KG1 (cell line): ENCODE measurements around the gene TRPV5.

Experiments used
- DNase-seq: peaks from one replicate; lab custom pipeline; 2025; lab: John Stamatoyannopoulos, UW

The TRPV5 gene

GRCh38 chr7:142940966-142941535 lies 7.5 kb upstream of the TRPV5 start:
- no peak for DNase-seq

DNA sequence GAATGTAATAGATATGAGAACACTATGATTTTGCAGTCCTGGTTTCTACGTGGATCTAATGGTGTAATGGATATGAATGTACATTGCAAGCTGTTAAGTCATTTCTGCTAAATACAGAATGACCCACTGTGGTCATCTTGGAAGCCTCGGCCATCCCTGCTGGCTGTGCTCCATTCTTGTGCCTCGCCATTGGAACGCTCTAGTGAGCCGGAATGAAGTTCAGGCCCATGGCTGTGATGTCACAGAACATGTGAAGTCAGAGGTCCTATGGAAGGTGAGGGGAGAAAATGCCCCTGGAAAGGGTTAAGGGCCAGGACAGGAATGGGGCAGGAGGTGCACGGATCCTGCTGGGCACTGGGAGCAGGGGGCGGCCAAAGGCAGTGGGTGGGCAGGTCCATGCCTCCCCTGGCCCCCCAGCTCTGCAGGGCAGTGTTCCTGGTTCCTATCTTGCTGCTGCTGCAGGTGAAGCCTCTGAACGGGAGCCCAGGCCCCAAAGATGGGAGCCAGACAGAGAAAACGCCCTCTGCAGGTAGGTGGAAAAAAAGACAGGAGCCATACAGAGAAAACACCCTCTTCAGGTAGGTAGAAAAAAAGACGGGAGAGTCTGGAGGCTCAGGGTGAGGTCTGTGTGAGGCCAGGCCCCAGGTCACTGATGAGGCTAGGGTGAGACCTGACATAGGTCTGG lies 5.8 kb upstream of the TRPV5 start, which contains the start of gene LLCFC1:
Gene LLCFC1 (plus strand): TSS at position 259 of the 685 bp plus-strand sequence. CDS start 138 bp downstream, at position 397.
- DNase-seq: no peak

DNA sequence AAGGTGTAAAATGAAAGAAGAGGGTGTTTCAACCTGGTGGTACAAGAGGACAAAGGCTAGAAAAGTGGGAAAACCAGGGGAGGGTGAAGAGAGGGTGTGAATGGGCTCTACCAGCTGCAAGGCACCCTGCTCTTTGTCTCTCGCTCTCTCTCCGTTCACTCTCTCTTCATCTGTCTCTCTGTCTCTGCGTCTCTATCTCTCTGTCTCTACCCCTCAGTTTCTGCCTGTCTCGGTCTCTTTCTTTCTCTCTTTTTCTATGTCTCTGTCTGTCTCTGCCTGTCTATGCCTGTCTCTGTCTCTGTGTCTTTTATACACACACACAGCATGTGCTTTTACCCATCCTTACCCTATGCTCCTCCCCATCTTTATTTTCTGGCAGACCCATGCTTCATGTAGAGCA lies 5.1 kb upstream of the TRPV5 start:
- DNase-seq: no peak

- no peak for DNase-seq
Measured at GRCh38 chr7:142935941-142936565, 2.5 kb upstream of the TRPV5 start.

DNA sequence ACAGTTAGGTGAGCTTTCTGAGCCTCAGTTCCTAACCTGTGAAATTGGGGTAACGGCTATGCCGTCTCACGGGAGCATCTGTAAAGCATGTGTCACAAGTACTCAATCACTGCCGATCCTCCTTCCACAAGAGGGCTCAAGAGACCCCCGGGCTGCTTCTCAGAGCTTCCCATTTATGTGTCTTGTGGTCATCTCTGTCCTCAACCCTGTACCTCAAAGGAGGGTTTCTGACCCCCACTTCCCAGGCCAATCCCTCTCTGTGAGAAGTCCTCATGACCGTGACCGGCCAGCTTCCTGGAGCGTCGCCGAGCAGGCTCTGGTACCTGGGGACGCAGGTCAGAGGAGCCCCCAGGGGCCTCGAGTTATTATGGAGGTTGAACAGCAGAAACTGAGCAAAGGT lies 510 bp upstream of the TRPV5 start:
- DNase-seq: no peak

GRCh38 chr7:142933092-142933475 lies 462 bp downstream of the TRPV5 start:
- no peak for DNase-seq

DNA sequence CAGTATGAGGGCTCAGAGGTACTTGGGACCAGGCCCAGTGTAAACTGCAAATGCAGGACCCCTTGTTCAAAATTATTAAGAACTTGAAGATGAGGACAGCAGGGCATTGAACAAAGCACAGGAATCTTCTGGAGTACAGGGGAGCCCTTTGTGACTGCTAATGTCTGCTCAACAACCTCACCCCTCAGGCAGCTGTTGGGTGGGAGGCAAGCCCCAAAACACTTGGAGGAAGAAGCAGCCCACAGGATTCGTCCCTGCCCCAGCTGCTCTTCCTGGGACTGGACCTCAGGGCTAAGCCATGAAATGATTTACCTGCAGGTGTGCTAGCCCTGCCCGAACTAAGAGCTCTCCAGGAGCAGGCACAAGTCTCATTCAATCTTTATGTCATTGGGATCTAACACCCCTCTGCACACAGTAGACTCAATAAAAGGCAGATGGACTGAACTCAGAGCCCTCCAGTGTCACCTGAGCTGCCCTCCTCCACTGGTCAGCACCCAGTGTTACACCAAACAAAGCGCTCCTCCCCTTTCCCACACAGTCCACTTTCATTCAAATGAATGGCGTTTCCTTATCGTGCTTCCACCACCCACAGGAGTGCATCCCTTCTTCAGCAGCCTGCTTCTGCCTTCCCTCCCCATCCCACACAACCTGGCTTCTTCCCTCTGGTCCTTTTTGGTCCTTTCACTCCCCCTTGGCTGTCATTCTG lies 1.0 kb downstream of the TRPV5 start:
- DNase-seq: no peak

DNA sequence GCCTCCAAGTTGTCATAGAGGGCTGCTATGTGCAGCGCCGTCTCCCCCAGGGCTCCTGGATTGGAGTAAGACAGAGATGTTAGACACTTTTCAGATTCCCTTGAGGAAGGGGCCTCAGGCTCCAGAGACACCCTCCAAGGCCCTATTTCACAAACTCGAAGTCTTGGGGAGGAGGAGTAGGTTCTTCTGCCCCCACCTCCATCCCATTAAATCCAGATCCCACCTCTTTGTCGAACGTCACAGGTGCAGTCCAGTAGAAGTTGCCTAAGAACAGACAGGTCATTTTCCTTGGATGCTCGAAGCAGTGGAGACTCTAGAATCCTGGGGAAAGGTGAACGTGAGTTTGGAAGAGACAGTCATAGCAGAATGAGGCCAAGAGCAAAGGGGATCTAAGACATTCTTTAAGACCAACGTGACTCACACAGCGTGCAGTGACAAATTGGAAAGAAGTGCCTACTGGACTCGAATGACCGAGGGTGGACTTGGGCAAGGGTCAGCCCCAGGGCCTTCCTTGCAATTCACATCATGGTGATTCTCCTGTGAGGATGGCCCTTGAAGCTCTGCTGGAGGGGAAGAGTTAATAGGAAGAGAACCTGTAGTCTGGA lies 3.3 kb downstream of the TRPV5 start:
- DNase-seq: no peak

DNA sequence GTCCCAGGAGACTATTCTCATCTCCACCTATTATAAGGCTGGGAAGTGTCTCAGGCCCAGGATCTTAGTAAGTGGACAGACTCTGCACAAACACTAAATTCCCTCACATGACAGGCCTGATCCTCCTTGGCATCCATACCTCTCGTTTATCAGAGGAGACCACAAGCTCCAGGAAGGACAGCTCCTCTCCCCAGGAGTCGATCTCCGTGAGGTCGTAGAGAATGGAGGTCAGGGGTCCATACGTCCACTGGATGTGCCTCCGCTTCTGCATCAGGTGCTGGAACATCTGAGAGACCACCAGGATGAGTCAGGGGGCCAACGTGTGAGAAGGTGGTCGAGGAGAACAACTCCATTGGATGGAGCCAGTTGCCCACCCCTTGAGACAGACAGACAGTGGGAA lies 5.6 kb downstream of the TRPV5 start:
- DNase-seq: no peak

DNA sequence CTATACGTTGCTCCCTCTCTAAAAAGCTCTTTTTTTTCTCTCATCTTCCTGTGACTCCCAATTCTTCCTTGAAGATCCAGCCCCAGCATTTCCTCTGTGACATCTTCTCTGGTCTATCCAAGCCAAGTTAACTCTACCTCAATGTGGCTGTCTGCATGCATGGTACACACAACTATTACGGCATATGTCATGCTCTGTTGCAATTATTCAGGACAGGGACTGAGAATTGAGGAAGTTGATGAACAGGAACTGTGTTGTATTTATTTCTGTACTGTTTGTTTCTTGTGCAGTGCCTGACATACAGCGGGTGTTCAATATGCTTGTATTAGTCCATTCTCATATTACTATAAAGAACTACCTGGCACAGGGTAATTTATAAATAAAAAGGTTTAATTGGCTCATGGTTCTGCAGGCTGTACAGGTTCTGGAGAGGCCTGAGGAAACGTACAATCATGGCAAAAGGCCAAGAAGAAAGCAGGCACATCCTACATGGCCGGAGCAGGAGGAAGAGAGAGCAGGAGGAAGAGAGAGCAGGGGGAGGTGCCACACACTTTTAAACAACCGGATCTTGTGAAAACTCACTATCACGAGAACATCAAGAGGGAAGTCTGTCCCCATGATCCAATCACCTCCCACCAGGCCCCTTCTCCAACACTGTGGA lies 6.3 kb downstream of the TRPV5 start:
- no peak for DNase-seq

- DNase-seq: no peak
Measured at GRCh38 chr7:142925413-142925812, 8.1 kb downstream of the TRPV5 start.

- DNase-seq: no peak
Measured at GRCh38 chr7:142923391-142923790, 10.2 kb downstream of the TRPV5 start.

- DNase-seq: no peak
Measured at GRCh38 chr7:142919656-142920055, 13.9 kb downstream of the TRPV5 start.

DNA sequence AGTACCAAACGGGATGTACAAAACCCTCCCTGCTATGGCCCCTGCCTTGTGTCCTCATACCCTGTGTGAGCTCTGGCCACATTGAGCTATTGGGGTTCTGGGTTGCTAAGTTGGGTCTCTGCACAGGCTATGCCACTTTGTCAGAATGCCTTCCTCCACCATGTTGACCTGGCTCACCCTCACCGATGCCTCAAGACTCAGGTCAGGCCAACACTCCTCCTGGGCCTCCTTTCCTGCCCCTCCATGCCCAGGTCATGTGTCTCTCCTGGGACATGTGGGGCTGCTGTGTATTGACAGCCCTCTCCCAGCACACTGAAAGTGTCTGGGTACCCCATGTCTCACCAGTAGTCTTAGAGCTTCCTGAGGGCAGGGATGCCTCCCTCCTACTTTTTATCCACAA lies 14.6 kb downstream of the TRPV5 start:
- DNase-seq: no peak

GRCh38 chr7:142917447-142917846 lies 16.1 kb downstream of the TRPV5 start:
- DNase-seq: no peak

GRCh38 chr7:142916508-142916907 lies 17.0 kb downstream of the TRPV5 start:
- no peak for DNase-seq

DNA sequence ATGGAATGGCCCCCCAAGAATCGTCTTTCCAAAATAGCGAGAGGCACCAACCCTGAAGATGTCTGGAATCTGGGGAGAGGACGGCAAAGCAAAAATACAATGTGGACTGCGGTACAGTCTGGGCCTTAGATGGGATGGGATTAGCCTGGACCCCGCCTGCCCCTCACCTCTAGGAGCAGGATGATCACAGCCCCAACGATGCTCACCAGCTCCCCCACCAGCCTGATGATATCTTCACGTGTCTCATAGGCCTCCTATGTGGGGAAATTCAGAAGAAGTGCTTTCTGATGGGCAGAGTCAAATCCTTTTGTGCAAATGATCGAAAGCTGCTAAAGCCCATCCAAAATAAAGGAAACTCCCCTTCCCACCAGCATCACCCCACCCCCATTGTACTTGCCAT lies 18.2 kb downstream of the TRPV5 start:
- no peak for DNase-seq

DNA sequence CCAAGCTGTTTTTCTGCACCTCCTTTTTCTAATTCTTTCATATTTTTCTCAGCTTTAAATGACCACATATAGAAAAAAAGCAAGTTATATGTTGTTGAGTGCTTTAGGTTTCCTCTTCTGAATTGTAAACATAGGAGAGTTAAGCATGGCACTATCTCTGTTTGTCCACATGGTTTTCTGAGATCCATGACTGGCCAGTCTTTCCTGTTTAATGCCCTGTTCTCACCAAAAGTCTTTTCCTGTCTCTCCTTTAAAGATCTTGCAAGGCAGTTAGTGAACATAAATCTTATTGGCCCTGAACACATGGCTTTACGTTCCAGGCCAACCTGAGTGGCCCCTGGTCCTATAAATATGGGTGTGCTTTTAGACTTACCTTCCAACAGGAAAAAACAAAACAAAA lies 19.4 kb downstream of the TRPV5 start:
- no peak for DNase-seq

DNA sequence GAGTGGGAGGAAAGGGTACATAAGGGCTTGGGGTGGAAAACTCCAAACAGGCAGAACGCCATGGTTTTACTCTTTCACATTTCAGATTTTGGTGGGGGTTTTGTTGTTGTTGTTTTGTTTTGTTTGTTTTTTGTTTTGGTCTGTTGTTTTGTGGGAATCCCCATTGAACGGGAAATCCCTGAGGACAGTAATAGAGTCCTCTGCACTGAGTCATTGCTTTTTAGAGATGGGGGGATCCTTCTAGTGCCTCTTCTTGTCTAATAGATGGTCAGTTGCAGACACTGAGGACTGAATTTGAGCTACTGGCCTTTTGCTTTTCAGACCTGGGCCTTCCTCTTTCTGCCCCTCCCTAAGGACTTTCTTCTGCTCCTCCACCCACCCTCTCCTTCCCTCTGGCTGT lies 20.0 kb downstream of the TRPV5 start:
- no peak for DNase-seq

DNA sequence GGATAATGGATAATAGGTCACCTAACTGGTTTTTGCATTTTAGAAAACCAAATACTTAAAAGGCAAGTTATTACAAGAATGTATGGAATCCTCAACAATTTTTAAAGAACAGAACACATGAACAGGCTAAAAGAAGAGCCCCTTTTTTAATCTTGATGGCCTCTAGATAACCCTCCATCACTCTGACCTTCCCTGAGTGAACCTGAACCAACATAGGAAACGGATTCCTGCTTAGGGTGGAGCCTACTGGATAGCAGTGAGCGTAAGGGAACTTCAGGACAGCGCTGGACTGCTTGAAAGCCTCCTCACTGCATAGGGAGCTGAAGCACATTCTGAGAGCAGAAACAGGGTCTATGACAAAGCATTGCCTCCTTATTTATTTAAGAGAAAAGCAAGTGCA lies 20.5 kb downstream of the TRPV5 start:
- no peak for DNase-seq

DNA sequence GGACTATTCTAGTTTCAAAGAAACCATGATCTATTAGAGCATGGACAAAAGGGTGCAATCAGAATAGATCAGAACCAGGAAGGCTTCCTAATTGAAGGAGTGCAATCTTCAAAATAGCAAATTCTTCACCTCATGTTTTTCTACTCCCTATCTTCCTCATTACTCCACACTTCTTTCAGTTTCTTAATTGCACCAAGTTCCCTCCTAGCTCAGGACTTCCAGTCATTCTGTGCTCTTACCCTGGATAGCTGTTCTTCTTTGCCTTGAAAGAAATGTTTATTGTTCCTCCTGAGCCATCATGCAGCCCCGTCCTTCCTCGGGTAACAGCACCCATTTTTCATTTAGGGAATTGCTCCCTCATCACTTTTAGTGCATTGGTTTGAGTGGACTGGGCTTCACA lies 23.1 kb downstream of the TRPV5 start:
- DNase-seq: no peak

- DNase-seq: no peak
Measured at GRCh38 chr7:142910031-142910433, 23.5 kb downstream of the TRPV5 start.
